Measurements from ENCODE around the gene GNAO1.
A peak's percentile ranks its signal among the peaks of the same experiment; 100 is the strongest.

GNAO1 gene

DNA sequence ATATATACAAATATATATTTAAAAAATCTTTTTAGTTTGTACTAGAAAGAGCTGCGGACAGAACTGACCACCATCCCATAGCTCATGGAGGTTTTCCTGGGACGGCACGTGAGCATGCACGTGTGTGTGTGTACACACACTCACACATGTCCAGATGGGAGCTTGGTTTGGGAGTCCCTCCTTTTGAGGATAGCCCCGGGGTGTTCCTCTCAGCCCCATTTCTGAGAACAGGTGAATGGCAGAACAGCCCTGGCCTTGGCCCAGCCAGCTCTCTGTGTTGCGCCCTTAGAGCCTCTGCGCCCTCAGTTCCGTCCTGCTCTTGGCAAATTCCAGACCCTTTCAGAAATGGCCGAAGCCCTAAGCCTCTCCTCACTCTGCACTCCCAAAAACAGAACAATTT lies 163.9 kb downstream of the GNAO1 start:
- no peaks in the 10 kb centered on the region for H3K9me3 ChIP-seq (ENCODE audit: control insufficient read depth in 1 of 2, low read length in 2 of 2)
- peaks cover 4 to 8% of the 10 kb centered on the region in 2 donors for H3K4me1 ChIP-seq (ENCODE audit: control insufficient read depth in 1 of 2, insufficient read depth in 2 of 2, low read length in 2 of 2)
- H3K36me3 ChIP-seq (ENCODE audit: control insufficient read depth in 1 of 2, insufficient read depth in 2 of 2, low read length in 2 of 2) = peaks cover 0 to 10% of the 10 kb centered on the region in 2 donors
- H3K27me3 ChIP-seq (ENCODE audit: low read depth, low read length) = no peaks in the 10 kb centered on the region
- no peak overlapping the region for H3K27ac ChIP-seq (ENCODE audit: low read length)
- H3K4me3 ChIP-seq (ENCODE audit: low read depth in 1 of 2, low read length in 2 of 2) = no peak overlapping the region

DNA sequence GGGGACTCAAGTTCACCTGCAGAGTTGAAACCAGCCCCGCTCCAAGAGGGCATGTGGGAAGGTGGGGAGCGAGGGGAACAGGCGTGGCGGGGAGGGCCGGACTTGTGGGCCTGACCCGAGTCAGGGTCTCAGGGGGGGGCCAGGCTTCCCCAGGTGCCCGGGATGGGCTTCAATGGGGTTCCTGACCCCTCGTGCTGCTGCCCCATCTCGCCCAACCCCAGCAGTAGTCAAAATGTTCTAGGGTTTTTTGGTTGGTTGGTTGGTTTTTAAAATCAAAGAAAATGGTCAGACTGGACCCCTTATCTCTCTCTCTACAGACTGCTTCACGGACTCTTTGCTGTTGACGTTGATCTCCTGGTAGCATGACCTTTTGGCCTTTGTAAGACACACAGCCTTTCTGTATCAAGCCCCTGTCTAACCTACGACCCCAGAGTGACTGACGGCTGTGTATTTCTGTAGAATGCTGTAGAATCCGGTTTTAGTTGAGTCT lies 164.5 kb downstream of the GNAO1 start:
- Histone ChIP-seq H3K27ac (ENCODE audit: low read length) (no peak overlapping the region), H3K4me3 (ENCODE audit: low read depth in 1 of 2, low read length in 2 of 2) (peak overlapping the region in 1 of 2 donors; percentile 64), H3K4me1 (ENCODE audit: control insufficient read depth in 1 of 2, insufficient read depth in 2 of 2, low read length in 2 of 2) (peaks cover 4 to 8% of the 10 kb centered on the region in 2 donors), H3K9me3 (ENCODE audit: control insufficient read depth in 1 of 2, low read length in 2 of 2) (no peaks in the 10 kb centered on the region), H3K27me3 (ENCODE audit: low read depth, low read length) (no peaks in the 10 kb centered on the region), H3K36me3 (ENCODE audit: control insufficient read depth in 1 of 2, insufficient read depth in 2 of 2, low read length in 2 of 2) (peaks cover 0 to 16% of the 10 kb centered on the region in 2 donors)

DNA sequence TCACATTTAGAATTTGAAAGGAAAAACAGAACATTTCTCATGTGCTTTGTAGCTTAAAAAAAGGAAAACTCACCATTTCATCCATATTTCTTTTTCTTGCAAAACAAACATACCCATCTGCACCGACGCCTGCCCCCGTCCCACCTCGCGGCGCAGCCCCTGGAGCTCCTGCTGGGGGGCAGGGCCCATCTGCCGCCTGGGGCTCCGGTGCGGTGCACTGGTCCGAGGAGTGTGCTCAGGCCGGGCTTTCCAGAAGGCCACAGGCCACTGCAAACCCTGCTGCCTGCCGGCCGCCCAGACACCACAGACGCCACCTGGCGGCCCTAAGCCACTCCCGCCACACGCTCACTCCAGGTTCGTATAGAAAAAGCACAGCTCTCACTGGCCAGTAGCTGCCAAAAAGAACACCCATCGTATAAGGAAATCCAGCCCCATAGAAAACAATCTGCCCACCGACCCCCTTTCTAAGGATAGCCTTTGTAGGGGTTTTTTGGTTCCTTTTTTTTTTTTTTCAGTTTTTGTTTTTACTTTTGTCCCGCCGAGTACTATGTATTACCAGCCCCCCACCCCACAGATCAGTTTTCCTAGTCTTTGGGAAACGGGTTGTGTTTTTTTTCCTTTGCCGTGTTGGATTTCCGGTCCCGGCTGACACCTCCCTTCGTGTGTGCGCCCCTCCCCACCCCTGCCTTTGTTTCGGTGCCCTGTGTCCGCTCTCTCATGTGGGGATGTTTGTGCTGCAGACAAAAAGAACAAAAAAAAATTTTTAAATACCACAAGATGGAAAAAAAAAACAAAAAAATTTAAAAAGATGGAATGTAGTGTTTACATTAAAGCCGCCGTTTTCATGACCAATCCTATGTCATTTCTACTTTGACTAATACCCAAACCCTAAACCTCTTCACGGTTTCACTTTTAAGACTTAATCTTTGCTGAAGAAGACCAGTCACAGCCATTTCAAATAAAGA lies 165.3 kb downstream of the GNAO1 start:
- Histone ChIP-seq H3K27ac (ENCODE audit: low read length) (peak overlapping the region; percentile 75), H3K4me3 (ENCODE audit: low read depth in 1 of 2, low read length in 2 of 2) (peak overlapping the region; percentile 64 to 76), H3K9me3 (ENCODE audit: control insufficient read depth in 1 of 2, low read length in 2 of 2) (no peaks in the 10 kb centered on the region), H3K36me3 (ENCODE audit: control insufficient read depth in 1 of 2, insufficient read depth in 2 of 2, low read length in 2 of 2) (peaks cover 0 to 9% of the 10 kb centered on the region in 2 donors), H3K27me3 (ENCODE audit: low read depth, low read length) (no peaks in the 10 kb centered on the region), H3K4me1 (ENCODE audit: control insufficient read depth in 1 of 2, insufficient read depth in 2 of 2, low read length in 2 of 2) (peaks cover 4 to 8% of the 10 kb centered on the region in 2 donors)

DNA sequence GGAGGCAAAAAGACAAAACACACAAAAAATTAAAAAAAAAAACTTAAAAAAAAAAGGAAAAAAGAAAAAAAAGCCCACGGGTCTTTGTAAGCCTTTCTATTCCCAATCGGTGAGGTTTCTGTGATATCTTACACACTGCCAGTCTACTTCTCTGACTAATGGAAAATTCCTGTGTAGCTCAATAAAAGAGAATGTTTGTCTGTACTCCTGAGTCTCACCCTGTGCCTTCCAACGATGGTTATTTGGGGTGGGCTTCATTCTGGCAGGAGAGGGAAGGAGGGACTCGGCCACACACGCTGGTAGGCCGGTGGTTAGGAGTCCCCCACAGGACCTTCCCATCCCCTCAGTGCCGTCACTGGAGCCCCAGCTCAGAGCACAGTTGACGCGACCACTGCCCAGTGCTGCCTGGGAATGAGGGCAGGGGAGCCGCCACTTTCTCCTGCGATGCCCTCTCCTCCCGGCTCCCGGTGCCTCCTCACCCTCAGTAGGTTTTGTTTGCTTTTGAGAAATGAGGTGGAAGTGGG lies 166.0 kb downstream of the GNAO1 start:
- Histone ChIP-seq H3K4me1 (ENCODE audit: control insufficient read depth in 1 of 2, insufficient read depth in 2 of 2, low read length in 2 of 2) (peaks cover 4 to 8% of the 10 kb centered on the region in 2 donors), H3K4me3 (ENCODE audit: low read depth in 1 of 2, low read length in 2 of 2) (peak overlapping the region; percentile 64 to 76), H3K27ac (ENCODE audit: low read length) (peak overlapping the region; percentile 75), H3K36me3 (ENCODE audit: control insufficient read depth in 1 of 2, insufficient read depth in 2 of 2, low read length in 2 of 2) (peaks cover 5 to 15% of the 10 kb centered on the region in 2 donors), H3K27me3 (ENCODE audit: low read depth, low read length) (no peaks in the 10 kb centered on the region), H3K9me3 (ENCODE audit: control insufficient read depth in 1 of 2, low read length in 2 of 2) (no peaks in the 10 kb centered on the region)

DNA sequence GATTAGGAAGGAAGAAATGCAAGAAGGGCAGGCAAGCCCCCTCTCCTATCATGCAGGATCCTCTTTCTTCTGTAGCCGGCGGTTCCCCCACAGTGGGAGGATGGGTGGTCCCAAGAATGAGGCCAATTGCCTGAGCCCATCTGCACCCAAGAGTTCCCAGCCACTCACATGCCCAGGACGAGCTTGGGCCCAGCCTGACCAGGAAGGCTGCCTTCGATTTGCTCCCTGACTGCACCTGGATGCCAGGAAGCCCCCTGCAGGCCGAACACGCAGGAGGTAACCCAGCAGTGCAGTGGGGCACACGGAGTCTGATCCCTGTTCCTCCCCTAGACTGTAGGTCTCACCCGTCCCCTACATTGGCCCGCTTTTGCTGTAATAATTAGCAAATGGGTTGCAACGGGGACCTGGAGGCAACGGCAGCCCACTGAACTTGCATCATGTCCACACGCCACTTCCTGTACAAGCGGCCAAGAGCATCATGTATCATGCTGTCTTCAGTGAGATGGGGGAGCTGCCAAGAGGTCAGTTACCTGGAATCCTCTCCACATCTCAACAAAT lies 166.6 kb downstream of the GNAO1 start:
- Histone ChIP-seq H3K4me1 (ENCODE audit: control insufficient read depth in 1 of 2, insufficient read depth in 2 of 2, low read length in 2 of 2) (peaks cover 4 to 8% of the 10 kb centered on the region in 2 donors), H3K27me3 (ENCODE audit: low read depth, low read length) (no peaks in the 10 kb centered on the region), H3K4me3 (ENCODE audit: low read depth in 1 of 2, low read length in 2 of 2) (no peak overlapping the region), H3K27ac (ENCODE audit: low read length) (no peak overlapping the region), H3K36me3 (ENCODE audit: control insufficient read depth in 1 of 2, insufficient read depth in 2 of 2, low read length in 2 of 2) (peaks cover 9 to 20% of the 10 kb centered on the region in 2 donors), H3K9me3 (ENCODE audit: control insufficient read depth in 1 of 2, low read length in 2 of 2) (no peaks in the 10 kb centered on the region)

DNA sequence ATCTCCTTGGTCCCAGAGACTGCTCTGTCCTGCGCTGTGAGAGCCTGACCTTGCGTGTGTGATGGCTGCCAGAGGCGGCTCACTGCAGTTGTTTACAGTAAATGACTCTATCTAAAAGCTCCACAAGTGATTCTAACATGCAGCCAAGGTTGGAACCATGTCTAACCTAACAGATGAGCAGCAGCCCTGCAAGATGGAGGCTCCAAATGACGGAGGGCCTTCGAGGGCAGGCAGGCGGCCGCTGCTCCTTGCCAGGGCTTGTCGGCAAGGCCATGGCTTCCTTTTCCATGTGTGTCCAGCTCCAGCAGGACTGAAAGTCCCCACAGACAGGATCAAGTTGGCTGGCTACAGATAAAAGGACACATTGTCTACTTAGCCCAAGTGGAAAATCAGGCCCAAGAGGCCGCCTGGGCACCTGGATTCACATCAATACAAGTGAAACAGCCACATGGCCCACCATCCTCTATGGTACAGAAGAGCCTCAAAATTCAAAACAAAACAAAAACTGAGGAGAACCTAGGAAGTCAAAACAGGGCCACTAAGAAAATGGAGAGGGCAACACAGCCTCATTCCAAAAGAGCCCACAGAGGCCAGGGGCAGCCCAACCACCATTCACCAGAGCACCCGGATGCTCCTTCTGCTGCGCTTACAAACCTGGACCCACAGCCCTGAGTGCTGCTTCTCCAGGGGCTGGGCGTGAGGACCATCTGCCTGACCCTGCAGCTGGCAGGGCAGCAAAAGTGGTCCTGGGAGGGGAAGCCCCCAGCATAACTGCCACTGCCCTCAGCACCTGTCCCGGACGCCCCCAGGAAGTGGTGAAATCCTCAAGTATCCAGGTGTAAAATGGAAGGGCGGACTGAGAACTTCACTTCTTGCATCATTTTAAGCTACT lies 169.1 kb downstream of the GNAO1 start:
- Histone ChIP-seq H3K27me3 (ENCODE audit: low read depth, low read length) (no peaks in the 10 kb centered on the region), H3K4me1 (ENCODE audit: control insufficient read depth in 1 of 2, insufficient read depth in 2 of 2, low read length in 2 of 2) (peaks cover 4 to 8% of the 10 kb centered on the region in 2 donors), H3K27ac (ENCODE audit: low read length) (no peak overlapping the region), H3K4me3 (ENCODE audit: low read depth in 1 of 2, low read length in 2 of 2) (no peak overlapping the region), H3K9me3 (ENCODE audit: control insufficient read depth in 1 of 2, low read length in 2 of 2) (no peaks in the 10 kb centered on the region), H3K36me3 (ENCODE audit: control insufficient read depth in 1 of 2, insufficient read depth in 2 of 2, low read length in 2 of 2) (peaks cover 30 to 39% of the 10 kb centered on the region in 2 donors)

DNA sequence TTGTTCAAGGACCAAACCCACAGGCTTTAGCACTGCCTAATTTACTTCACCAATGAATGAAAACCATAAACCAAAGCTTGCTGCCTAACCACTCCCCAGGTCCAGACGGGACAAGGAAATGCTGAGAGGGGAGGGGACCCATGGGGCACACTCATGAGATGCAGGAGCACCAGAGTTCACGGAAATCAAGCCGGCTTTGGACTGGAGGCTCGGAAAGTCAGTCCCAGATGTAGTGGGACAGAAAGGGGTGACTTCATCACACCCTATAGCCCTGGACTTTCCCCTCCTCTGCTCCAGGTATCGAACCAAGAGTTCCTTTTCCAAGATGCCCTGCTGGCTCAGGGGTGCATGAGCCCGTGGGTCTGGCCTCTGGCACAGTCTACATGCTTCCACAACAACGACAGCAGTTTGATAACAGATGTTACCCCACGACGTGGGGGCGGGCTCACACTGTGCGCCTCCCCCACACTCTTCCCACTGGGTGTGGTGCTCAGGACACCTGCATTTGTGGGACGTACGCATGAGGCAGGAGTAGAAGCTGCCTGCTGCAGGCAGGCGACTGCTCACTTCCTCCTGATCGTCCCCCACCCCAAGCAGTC lies 170.9 kb downstream of the GNAO1 start:
- Histone ChIP-seq H3K27ac (ENCODE audit: low read length) (no peak overlapping the region), H3K4me1 (ENCODE audit: control insufficient read depth in 1 of 2, insufficient read depth in 2 of 2, low read length in 2 of 2) (no peaks in the 10 kb centered on the region), H3K4me3 (ENCODE audit: low read depth in 1 of 2, low read length in 2 of 2) (no peak overlapping the region), H3K27me3 (ENCODE audit: low read depth, low read length) (no peaks in the 10 kb centered on the region), H3K9me3 (ENCODE audit: control insufficient read depth in 1 of 2, low read length in 2 of 2) (no peaks in the 10 kb centered on the region), H3K36me3 (ENCODE audit: control insufficient read depth in 1 of 2, insufficient read depth in 2 of 2, low read length in 2 of 2) (peaks cover 41 to 51% of the 10 kb centered on the region in 2 donors)

DNA sequence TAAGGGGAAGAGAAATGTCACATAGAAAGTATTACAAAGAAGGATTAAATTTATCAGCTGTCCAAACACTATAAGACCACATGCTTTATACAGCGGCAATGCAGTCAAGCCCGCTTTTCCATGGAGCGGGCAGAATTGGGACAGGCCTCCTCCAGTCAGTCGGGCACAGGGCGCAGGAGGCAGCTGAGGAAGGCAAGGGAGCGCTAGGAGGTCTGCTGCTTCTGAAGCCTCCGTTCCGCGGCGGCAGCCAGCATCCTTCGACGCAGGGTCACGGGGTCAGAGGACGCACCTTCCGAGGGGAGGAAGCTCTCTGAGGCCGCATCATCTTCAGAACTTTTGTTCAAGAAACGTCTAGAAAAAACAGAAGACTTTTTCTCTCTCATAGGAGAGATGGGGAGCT lies 171.4 kb downstream of the GNAO1 start:
- no peak overlapping the region for H3K4me3 ChIP-seq (ENCODE audit: low read depth in 1 of 2, low read length in 2 of 2)
- no peaks in the 10 kb centered on the region for H3K4me1 ChIP-seq (ENCODE audit: control insufficient read depth in 1 of 2, insufficient read depth in 2 of 2, low read length in 2 of 2)
- H3K36me3 ChIP-seq (ENCODE audit: control insufficient read depth in 1 of 2, insufficient read depth in 2 of 2, low read length in 2 of 2) = peaks cover 45 to 57% of the 10 kb centered on the region in 2 donors
- no peaks in the 10 kb centered on the region for H3K9me3 ChIP-seq (ENCODE audit: control insufficient read depth in 1 of 2, low read length in 2 of 2)
- H3K27me3 ChIP-seq (ENCODE audit: low read depth, low read length) = no peaks in the 10 kb centered on the region
- H3K27ac ChIP-seq (ENCODE audit: low read length) = no peak overlapping the region

DNA sequence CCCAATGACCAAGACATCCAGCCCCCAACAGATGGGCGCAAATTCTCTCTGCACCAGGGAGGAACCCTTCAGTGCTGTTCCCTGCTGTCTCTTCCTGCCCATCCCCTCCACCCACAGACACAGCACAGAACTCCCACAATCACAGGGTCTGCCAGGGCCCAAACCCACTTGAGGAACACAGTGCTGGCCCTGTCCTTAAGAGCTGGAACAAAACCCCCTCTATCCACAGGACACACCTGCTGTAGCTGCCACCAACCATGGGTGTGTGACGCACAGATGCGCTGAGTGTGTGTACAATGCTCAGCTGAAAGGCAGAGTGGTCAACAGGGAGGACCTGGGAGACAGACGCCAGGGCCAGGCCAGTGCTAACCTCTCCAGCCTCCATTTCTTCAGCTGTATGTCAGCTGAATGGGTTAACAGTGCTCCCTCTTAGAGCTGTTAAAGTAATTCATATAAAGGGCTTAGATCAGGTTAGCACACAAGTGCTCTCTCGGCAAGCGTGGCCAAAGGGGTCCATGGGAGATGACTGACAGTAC lies 172.0 kb downstream of the GNAO1 start:
- Histone ChIP-seq H3K27ac (ENCODE audit: low read length) (no peak overlapping the region), H3K36me3 (ENCODE audit: control insufficient read depth in 1 of 2, insufficient read depth in 2 of 2, low read length in 2 of 2) (peaks cover 50 to 62% of the 10 kb centered on the region in 2 donors), H3K27me3 (ENCODE audit: low read depth, low read length) (no peaks in the 10 kb centered on the region), H3K4me3 (ENCODE audit: low read depth in 1 of 2, low read length in 2 of 2) (no peak overlapping the region), H3K9me3 (ENCODE audit: control insufficient read depth in 1 of 2, low read length in 2 of 2) (no peaks in the 10 kb centered on the region), H3K4me1 (ENCODE audit: control insufficient read depth in 1 of 2, insufficient read depth in 2 of 2, low read length in 2 of 2) (no peaks in the 10 kb centered on the region)

DNA sequence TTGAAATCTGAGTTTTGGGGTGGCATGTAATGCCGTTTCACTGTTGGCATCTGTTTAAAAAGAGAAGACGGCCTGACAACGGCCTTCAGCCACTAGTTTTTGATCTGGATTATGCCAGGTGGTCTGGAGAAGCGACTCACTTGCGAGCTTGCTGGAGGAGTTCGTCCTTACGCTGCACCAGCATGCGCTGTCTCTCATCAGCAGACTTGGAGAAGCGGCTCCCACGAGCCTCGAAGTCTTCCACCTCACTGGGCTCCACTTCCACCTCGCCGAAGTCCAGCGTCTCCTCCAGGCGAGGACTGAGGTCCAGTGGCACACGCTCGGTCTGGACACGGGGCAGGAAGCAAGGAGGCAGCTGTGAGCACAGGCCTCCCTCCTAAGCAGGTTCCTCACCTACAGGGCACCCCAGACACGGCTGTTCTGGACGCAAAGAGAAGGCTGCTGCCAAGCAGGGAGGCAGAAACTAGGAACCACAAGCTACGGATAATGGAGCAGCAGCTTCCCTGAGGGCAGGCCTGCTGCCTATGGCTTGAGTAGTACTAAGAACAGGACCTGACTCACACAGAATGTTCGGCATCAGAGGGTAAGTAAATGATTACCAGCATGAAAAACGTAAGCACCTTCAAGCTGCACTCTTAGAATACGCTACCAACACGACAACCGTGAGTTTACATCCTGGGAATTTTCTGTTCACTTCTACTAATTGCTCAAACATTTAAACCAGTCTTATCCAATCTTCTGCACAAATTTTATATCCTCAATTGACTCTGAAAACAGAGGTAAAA lies 172.7 kb downstream of the GNAO1 start:
- no peaks in the 10 kb centered on the region for H3K4me1 ChIP-seq (ENCODE audit: control insufficient read depth in 1 of 2, insufficient read depth in 2 of 2, low read length in 2 of 2)
- H3K4me3 ChIP-seq (ENCODE audit: low read depth in 1 of 2, low read length in 2 of 2) = no peak overlapping the region
- H3K27ac ChIP-seq (ENCODE audit: low read length) = no peak overlapping the region
- no peaks in the 10 kb centered on the region for H3K9me3 ChIP-seq (ENCODE audit: control insufficient read depth in 1 of 2, low read length in 2 of 2)
- no peaks in the 10 kb centered on the region for H3K27me3 ChIP-seq (ENCODE audit: low read depth, low read length)
- peaks cover 57 to 62% of the 10 kb centered on the region in 2 donors for H3K36me3 ChIP-seq (ENCODE audit: control insufficient read depth in 1 of 2, insufficient read depth in 2 of 2, low read length in 2 of 2)
